Inflammatory macrophage (primary cell): ENCODE results near the gene NPIPA1.
"Not testable (repeated sequence)": the region's sequence is repeated elsewhere in the genome, so short reads cannot be mapped to it uniquely, and the experiment has no call there.

ENCODE experiments used
- DNase-seq, 2 donors: peaks; one replicate each; pipeline ENCODE4 v3.0.0-alpha.2; 2020 to 2022

Gene NPIPA1

DNA sequence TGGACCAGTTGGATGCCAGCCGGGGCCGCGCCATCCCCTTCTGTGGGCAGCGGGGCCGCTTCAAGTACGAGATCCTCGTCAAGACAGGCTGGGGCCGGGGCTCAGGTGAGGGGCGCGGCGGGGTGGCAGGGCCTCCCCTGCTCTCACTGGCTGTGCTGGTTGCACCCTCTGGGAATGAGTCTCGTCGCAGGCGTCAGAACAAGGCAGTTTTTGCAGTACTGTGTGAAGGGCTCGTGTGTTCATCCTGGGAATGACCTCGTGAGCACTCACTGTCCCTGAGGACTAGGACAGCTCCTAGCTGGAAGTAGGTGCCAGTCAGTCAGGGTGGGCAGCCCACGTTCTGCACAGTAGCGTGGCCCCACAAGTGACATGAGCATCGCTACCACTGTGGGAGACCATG, 6.3 kb upstream of the NPIPA1 start:
- DNase-seq, result not testable (repeated sequence)

DNA sequence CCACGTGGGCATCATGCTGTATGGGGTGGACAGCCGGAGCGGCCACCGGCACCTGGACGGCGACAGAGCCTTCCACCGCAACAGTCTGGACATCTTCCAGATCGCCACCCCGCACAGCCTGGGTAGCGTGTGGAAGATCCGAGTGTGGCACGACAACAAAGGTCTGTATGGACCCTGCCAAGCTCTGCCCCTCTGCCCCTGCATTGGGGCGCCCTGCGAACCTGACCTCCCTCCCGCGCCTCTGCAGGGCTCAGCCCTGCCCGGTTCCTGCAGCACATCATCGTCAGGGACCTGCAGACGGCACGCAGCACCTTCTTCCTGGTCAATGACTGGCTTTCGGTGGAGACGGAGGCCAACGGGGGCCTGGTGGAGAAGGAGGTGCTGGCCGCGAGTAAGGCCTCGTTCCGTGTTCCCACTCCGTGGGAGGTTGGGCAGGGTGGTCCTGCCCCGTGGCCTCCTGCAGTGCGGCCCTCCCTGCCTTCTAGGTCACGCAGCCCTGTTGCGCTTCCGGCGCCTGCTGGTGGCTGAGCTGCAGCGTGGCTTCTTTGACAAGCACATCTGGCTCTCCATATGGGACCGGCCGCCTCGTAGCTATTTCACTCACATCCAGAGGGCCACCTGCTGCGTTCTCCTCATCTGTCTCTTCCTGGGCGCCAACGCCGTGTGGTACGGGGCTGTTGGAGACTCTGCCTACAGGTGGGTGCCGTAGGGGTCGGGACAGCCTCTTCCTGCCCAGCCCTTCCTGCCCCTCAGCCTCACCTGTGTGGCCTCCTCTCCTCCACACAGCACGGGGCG, 4.5 kb upstream of the NPIPA1 start:
- not testable (repeated sequence) for DNase-seq

DNA sequence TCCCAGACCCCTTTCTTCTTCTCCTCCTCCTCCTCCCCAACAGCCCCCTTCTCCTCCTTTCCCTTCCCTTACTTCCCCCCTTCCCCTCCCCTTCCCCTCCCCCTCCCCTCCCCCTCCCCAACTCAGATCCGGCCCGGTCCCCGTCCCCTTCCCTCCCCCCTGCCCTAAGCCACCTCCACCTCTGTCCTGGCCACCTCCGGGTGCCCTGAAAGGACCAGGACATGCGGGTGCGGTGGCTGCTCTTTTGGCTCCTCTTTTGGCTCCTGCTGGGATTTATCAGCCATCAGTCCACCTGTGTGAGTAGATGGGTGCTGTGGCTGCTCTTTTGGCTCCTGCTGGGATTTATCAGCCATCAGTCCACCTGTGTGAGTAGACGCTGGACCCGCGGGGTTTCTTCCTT, 751 bp downstream of the NPIPA1 start:
- DNase-seq, result not testable (repeated sequence)

DNA sequence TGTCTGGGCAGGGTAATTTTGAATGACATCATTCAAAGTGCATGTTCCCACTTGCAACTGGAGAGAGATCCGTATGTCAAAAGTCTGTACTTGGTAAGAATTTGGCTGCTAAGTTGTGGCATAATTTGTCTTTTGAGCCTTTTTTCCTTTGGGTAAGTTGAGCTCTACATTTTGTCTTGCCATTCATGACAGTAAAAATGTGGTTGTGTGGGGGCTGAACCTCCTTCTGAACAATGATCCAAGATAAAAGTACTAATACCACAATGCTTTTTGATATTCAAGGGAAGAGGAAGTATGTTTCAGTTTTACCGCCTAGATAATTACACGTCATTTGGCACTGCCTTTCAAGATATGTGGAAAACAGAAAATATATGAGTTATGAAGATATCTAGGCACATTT, 5.4 kb downstream of the NPIPA1 start:
- DNase-seq, result not testable (repeated sequence)

DNA sequence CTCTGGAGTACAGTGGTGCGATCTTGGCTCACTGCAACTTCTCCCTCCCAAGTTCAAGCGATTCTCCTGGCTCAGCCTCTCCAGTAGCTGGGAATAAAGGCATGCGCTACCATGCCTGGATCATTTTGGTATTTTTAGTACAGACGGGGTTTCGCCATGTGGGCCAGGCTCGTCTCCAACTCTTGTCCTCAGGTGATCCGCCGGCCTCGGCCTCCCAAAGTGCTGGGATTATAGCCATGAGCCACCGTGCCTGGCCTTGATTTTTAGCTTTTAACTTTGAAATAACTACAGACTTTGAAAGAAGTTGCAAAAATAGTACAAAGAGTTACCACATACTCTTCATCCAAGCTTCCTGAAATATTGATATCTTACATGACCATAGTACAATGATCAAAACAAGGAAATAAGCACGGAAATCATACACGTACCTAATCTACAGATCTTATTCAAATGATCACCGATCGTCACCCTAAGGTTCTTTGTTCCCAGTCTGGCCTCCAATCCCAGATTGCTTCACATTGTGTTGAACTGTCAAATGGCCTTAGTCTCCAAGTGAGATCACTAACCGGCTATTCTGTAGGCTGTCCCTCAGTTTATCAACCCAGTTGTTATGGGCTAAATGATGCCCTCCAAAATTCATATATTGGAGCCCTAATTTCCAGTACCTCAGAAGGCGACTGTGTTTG, 18.4 kb downstream of the NPIPA1 start:
- no peak for DNase-seq

DNA sequence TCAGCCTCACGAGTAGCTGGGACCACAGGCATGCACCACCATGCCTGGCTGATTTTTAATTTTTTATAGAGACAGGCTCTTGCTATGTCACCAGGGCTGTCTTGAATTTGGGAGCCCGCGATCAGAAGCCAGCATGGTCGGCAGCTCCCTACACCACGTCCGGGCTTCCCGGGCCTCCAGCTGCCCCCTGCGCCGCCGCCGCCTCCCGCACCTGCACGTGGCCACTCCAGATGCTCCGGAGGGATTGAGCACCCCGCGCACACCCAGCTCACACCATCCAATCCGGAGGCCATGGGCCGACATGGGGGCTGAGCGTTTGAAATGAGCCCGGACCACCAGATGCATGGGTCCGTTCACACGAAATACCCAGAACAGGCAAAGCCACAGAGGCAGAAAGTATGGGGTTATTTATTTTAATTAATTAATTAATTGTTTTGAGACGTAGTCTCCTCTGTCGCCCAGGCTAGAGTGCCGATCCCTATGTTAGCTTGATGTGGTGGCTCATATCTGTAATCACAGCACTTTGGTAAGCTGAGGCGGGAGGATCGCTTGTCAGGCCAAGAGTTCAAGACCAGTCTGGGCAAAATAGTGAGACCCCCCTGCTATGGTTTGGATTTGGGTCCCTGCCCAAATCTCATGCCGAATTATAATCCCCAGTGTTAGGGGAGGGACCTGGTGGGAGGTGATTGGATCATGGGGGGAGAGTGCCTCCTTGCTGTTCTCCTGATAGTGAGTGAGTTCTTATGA, 20.5 kb downstream of the NPIPA1 start:
- no peak for DNase-seq

DNA sequence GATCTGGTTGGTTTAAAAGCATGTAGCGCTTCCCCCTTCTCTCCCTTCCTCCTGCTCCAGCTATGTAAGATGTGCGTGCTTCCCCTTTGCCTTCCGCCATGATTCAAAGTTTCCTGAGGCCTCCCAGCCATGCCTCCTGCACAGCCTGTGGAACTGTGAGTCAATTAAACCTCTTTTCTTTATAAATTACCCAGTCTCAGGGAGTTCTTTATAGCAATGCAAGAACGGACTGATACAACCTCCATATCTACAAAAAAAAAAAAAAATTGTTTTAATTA, 21.0 kb downstream of the NPIPA1 start:
- DNase-seq, result peak in 1 of 2 donors; percentile 16

DNA sequence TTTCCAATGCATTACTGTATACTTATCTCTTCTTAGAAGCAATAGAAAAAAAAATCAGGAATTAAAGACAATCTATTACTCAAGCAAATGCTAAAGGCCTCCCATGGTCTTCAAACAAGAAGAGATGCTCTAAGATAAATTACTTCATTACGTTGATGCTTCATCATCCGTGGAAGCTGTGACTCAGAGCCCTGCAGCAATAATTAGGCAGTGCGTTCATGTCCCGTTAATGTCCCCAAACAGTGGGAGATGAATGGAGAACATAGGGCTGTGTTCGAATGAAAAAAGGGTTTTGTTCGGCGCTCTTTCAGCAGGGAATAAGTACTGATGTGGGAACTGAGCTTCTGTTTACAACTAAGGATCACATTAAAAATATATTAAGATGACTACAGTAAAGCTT, 21.7 kb downstream of the NPIPA1 start:
- DNase-seq, result no peak

DNA sequence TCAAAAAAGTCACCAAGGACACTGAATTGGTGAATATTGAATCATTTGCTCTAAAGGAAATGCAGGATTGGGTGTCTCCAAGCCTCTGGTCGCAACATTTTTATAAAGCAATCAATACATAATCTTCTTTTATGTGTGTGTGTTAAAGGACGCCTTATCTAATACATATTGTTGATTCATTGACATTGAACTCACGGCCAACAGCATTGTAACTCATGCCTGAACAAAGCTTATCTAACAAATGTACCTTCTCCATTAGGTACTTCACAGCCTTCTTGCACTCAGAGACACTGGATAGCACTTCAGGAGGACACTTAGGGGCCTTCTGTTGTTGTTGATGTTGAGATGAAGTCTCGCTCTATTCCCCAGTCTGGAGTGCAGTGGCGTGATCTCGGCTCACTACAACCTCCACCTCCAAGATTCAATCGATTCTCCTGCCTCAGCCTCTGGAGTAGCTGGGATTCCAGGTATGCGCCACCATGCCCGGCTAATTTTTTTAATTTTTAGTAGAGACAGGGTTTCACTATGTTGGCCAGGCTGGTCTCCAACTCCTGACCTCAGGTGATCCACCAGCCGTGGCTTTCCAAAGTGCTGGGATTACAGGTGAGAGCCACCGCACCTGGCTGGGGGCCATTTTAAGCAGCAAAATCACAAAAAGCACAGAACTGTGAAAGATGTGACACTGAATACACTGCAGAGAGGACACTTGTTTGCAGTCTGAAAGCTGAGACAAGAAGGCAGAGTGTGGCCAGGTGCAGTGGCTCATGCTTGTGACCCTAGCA, 24.4 kb downstream of the NPIPA1 start:
- DNase-seq, result no peak

DNA sequence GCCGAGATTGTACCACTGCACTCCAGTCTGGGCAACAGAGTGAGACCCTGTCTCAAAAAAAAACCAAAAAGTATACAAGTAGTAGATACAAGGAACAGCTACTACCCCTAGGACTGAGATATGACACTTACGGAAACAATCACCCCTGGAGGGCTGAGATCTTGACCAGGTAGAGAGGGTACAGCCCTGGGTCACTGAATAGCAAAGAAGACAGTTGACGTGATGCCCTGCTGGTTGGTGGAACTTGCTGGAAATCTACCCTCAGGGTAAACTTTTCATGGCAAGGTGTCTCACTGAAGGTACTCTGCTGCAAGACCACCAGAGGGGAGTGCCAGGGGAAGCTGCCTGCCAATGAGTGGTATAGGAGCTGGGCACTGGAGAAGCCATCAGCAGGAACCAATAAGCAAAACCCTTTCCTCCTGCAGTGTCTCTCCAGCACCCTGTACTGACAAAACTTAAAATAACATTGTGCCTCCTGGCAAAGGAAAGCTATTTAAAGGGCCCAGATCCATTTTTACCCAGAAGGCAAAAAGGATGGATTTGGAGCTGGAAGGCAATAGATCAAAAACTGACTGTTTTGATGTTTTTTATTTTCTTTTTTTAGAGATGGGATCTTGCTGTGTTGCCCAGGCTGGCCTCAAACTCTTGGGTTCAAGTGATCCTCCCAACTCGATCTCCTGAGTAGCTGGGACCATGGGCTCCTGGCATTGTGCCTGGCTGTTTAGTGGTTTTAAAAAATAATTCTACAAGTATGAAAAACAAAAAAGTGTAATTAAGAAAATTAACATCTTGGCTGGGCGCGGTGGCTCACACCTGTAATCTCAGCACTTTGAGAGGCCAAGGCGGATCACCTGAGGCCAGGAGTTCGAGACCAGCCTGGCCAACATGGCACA, 26.3 kb downstream of the NPIPA1 start:
- no peak for DNase-seq

DNA sequence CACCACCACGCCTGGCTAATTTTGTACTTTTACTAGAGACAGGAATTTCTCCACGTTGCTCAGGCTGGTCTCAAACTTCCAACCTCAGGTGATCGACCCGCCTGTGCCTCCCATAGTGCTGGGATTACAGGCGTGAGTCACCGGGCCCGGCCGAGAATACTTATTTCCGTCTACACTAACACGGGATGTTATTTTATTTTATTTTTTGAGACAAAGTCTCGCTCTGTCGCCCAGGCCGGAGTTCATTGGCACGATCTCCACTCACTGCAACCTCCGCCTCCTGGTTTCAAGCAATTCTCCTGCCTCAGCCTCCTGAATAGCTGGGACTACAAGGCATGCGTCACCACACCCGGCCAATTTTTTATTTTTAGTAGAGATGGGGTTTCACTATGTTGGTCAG, 28.1 kb downstream of the NPIPA1 start:
- DNase-seq, result no peak

DNA sequence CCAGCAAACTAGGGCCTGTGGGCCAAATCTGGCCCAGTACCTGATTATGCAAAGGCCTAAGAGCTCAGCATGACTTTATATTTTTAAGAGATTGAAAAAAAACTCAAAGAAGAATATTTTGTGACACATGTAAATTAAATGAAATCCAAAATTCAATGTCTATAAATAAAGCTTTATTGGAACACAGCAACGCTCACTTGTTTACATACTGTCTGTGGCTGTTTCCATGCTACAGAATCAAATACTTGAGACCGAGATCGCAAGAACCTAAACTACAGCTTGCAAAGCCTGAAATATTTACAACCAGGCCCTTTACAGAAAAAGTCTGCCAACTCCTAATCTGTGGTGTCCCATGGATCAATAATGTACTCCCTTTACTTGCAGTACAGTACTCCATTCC, 32.6 kb downstream of the NPIPA1 start:
- not testable (repeated sequence) for DNase-seq

DNA sequence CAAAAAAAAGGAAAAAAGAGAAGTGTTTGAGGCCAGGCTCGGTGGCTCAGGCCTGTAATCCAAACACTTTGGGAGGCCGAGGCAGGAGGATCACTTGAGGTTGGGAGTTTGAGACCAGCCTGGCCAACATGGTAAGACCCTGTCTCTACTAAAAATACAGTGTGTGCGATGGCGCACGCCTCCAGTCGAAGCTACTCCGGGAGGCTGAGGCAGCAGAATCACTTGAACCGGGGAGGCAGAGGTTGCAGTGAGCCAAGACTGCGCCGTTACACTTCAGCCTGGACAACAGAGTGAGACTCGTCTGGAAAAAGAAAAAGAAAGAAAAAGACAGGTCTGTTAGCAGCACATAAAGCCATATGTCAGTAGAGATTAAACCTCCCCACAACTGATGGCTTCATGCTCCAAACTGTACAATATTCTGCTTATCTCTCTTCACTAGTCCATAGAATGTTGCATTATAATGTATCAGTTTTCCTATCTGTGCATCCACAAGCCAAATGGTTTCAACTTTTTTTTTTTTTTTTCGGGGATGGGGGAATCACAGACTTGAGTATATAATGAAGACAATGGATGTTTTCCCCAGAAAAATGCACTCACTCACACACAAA, 34.5 kb downstream of the NPIPA1 start:
- not testable (repeated sequence) for DNase-seq

DNA sequence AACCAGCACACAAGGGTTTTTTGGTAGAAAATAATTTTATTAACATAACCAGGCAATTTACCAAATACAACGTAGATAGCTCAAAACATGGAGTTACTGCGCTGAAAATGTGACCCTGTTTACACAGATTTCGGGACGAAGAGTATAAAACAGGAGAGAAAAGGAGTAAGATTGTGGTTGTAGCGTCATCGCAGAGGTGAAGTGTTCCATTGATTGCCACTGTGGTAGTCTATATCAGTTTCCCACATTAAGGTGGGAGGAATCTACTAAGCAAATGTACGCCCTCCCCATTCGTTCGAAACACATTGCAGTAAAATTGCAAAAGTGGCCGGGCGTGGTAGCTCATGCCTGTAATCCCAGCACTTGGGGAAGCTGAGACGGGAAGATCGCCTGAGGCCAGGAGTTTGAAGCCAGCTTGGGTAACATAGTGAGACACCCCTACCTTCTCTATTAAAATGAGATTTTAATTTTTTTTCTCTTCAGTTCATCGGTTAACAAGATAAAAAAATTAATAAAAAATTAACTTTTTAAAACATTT, 36.6 kb downstream of the NPIPA1 start:
- DNase-seq, result not testable (repeated sequence)

DNA sequence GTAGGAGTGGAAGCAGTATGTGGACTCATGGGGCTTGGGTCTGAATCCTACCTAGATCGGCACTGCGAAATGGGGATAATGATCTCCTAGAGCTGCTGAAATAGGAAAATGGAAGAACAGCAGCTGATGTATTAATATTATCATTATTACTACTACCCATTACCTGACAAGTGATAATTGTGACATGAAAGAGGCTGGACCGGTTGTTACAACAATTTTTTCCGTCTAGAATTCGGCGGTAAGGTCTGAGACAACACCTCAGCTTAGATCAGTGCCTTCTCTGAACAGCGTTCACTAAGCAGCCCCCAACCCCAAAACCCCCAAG, 37.0 kb downstream of the NPIPA1 start:
- DNase-seq, result peak in 1 of 2 donors; percentile 50

DNA sequence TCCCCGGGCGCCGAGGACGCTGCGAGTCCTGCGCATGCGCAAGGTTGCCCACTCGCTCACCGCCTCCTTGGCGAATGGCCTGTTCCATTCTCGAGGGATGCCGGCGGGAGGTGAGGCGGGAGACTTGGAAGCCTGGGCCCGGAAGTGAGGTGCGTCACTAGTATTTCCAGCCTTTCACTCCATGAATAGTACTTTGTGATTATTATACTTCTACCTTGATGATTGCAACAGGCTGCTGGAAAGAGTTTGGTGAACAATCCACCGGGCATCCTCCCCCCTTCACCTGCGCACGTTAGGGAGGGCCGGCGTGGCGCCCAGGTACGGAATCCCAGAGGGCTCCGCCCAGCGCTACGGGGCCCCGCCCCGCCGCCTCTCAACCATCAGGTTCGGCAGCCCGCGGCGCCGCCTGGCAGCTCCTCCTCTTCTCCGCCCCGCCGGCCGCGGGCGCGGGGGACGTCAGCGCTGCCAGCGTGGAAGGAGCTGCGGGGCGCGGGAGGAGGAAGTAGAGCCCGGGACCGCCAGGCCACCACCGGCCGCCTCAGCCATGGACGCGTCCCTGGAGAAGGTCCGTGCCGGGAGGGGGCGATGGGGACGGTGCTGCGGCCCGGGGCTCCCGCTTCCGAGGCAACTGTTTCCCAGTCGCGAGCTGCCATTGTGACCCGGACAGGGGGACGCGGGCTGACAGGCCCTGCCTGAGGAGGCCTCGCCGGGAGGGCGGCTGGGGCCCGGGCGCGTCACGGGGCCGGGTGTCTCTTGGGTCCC, 37.6 kb downstream of the NPIPA1 start, which contains the start of gene PDXDC1:
TSS of gene PDXDC1 (plus strand) at position 371 of the 762 bp plus-strand sequence. CDS start at position 545, 174 bp downstream.
- peak; percentile 95 to 100 for DNase-seq

DNA sequence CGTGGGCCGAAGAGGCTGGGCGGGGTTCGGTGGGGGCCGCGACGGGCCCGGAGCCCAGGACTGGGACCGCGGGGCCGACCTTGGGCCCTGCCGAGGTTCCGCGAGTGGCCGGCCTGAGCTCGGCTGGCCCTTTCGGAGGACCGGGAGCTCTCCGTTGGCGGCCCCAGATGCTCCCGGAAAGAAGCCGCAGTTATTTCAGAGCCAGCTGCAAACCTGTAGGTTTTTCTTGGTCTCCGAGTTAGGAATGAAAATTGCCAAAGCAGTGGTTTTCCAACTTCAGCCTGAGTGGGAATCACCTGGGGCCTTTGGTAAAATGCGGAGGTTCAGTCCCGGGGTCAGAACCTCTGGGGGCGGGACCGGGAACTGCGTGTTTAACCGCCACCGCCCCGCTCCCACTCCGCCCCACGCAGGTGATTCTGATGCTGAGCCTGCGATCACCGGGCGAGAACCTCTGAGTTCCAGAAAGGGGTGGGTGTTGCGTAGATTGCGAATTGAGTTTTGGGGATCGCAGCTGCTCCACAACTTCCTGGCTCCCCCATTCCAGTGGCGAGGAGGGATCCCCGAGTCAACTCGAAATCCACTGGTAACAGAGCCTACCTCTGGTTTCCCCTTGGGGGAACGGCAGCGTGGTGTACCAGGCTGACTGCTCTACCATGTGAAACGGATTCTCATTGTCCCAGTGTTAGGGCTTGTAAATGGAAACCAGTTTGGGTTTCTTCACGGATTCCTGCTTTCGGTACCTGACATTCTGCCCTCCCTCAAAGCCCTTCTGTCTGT, 38.4 kb downstream of the NPIPA1 start:
- peak; percentile 2 to 55 for DNase-seq

DNA sequence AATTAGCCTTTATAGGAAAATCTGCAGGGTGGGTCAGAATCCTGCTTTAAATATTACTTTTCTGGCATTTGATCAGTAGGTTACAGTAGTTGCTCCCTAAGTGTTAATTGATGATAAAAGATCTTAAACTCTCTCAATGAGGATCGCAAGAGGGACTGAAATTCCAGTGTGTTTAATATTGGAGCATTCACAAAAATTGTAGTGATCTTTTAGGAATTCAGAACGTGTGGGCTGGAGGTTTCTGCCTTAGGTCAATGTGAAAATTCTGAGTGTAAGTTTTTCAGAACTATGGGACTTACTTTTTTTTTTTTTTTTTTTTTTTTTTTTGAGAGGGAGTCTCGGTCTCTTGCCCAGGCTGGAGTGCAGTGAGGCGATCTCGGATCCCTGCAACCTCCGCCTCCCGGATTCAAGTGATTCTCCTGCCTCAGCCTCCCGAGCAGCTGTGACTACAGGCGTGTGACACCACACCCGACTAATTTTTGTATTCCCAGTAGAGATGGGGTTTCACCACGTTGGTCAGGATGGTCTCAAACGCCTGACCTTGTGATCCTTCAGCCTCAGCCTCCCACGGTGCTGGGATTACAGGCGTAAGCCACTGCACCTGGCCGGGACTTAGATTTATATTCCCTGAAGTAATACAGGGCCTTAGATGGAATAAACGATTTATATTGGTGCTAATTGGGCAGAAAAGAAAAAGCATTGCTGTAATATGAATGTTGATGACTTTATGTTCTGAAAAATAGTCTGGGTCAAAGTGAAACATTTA, 39.9 kb downstream of the NPIPA1 start:
- not testable (repeated sequence) for DNase-seq

DNA sequence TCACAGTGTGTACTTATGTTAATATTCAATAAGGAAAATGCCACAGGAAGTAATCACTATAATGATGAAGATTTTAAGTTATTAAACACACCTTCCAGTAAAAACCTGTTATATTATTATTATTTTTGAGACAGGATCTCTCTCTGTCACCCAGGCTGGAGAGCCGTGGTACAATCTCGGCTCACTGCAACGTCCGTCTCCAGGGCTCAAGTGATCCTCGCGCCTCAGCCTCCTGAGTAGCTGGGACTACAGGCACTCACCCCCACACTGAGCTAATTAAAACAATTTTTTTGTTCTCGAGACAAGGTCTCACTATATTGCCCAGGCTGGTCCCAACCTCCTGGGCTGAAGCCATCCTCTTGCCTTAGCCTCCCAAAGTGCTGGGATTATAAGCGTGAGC, 41.0 kb downstream of the NPIPA1 start:
- not testable (repeated sequence) for DNase-seq
